HG02571 (cell line): ENCODE results near the gene PITHD1.
A peak's percentile ranks its signal among the peaks of the same experiment; 100 is the strongest.
"Not testable (repeated sequence)": the region's sequence is repeated elsewhere in the genome, so short reads cannot be mapped to it uniquely, and the experiment has no call there.

Experiments used
- ATAC-seq: cut with Tn5 transposase; IDR thresholded peaks from one replicate; pipeline ENCODE4 v1.9.1; 2021; ENCODE audit warnings: mild to moderate bottlenecking, moderate library complexity; ENCODE audit not compliant: unreplicated experiment

PITHD1 gene

GRCh38 chr1:23772854-23773242 lies 5.4 kb upstream of the PITHD1 start:
- ATAC-seq = no peak

DNA sequence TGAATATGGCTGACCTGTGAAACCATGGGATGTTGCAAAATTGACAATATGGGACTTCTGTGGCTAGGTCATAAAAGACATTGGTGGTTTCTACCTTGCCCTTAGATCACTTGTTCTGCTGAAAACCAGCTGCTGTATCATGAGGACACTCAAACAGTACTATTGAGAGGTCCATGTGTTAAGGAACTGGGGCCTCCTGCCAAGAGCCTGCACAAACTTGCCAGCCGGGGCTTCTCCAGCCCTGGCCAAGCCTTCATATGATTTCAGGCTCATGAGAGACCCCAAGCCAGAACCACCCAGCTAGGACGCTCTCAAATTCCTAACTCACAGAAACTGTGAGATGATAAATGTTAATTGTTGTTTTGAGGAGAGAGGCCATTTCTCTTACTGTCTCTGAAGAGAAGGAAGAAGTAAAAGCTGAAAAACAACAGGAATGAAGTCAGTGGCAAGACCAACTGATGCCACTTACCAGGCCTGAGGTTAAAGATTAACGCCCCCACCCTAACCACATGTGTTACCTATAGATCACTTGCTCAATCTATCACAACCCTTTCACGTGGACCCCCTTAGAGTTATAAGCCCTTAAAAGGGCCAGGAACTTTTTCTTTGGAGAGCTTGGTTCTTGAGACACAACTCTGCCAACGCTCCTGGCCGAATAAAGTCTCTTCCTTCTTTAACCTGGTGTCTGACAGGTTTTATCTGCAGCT lies 3.9 kb upstream of the PITHD1 start:
- no peak for ATAC-seq

DNA sequence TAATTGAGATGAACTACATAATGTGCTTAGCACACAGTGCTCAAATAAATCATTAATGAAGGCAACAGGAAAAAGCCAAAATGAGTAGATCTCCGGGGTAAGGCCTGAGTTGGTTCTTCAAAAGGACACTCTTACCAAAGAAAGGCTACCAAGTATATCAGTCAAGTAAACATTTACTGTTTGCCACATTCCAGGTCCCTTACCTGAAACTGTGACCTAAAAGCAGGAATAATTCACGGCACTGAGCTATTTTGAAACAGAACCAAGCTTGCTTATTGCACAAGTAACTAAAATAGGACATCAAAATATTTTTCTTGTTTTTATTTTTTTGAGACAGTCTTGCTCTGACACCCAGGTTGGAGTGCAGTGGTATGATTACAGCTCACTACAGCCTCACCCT lies 2.0 kb upstream of the PITHD1 start:
- ATAC-seq = no peak

- ATAC-seq = no peak
Measured at GRCh38 chr1:23779826-23780371, 1.7 kb downstream of the PITHD1 start.

GRCh38 chr1:23783141-23783540 lies 4.9 kb downstream of the PITHD1 start:
- not testable (repeated sequence) for ATAC-seq

- no peak for ATAC-seq
Measured at GRCh38 chr1:23784846-23785245, 6.6 kb downstream of the PITHD1 start.

DNA sequence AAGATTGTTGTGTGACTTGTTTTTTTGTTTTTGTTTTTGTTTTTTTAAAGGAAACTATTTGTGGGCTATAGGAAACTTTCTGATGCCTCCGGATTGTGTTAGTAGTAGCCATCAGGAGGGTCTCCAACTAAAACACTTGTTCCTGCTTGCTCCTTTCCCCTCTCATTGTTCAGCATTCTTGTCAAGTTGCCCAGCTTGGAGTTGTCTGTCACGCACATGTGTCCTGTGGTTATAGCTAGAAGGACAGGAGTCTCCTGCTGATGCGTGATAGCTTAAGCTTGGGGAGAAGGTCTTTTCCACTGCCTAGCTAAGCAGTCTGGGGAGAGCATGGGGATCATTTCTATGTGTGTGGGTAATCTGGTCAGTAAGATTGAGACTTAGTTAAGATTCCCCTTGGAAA lies 9.5 kb downstream of the PITHD1 start:
- no peak for ATAC-seq

DNA sequence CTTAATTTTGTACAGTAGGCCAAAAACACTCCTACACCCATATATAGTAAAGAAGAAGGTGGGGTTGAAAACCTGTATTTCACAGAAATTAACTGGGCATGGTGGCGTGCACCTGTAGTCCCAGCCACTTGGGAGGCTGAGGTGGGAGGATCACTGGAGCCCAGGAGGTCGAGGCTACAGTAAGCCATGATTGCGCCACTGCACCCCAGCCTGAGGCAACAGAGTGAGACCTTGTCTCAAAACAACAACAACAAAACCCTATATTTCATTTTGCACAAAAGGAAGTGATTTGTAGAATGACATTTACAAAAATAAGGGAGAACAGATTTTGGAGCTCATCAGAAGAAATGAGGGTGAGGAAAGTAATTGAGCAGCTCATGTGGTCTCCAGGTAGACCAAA lies 10.5 kb downstream of the PITHD1 start:
- no peak for ATAC-seq

- peak; percentile 80 for ATAC-seq
Measured at GRCh38 chr1:23790696-23791515, 12.7 kb downstream of the PITHD1 start, which contains the start of gene LYPLA2. Gene LYPLA2, plus strand, starts transcription at chr1:23791145. Its CDS starts 1,538 bp downstream, at chr1:23792683.

GRCh38 chr1:23791516-23792047 lies 13.4 kb downstream of the PITHD1 start:
- no peak for ATAC-seq

- ATAC-seq = no peak
Measured at GRCh38 chr1:23792151-23792945, 14.1 kb downstream of the PITHD1 start.

DNA sequence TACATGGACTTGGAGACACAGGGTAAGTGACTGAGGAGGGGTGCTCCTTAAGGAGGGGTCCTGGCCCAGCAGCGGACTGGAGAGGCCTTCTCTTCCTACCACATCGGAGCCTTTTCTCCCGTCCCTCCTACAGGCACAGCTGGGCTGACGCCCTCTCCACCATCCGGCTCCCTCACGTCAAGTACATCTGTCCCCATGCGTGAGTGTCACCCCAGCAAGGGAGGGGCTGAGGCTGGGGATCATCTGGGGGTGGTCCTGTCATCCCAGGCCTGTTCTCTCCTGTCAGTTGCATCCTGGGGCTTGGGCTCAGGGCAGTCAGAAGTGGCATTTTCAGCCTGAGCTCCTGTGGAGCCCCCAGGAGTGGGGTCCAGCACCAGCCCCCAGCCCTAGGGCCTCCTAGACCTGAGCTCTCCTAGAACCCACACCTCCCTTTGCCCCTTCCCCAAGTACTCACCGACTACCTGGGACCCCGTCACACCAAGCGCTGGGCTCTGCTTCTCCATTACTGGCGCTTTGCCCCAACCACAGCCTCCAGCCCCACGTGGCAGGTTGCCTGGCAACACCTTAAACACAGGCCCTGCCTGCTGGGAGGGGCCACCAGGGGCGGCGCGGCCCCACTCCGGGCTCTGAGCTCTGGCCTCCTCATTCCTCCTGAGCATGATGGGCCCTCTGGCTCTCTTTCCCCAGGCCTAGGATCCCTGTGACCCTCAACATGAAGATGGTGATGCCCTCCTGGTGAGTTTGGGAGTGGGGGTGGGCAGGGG lies 15.0 kb downstream of the PITHD1 start:
- ATAC-seq = no peak

DNA sequence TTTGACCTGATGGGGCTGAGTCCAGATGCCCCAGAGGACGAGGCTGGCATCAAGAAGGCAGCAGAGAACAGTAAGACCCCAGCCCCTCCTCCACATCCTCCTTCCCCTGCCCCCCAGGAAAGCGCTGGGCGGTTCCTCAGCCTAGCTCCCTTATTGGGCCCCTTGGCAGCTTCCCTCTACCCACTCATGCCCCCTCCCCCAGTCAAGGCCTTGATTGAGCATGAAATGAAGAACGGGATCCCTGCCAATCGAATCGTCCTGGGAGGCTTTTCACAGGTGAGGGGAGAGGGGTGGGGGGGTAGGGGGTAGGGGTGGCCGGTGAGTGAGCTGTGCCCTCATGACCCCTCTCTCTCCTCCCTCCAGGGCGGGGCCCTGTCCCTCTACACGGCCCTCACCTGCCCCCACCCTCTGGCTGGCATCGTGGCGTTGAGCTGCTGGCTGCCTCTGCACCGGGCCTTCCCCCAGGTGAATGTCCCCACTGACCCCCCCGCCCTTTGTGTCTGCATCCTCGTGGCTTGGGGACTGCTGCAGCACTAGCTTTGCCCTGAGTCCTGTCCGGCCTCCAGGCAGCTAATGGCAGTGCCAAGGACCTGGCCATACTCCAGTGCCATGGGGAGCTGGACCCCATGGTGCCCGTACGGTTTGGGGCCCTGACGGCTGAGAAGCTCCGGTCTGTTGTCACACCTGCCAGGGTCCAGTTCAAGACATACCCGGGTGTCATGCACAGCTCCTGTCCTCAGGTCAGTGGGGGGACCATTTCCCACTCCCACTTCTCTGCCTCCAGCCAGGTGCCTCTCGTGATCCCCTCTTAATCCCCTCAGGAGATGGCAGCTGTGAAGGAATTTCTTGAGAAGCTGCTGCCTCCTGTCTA lies 15.9 kb downstream of the PITHD1 start:
- ATAC-seq = no peak

DNA sequence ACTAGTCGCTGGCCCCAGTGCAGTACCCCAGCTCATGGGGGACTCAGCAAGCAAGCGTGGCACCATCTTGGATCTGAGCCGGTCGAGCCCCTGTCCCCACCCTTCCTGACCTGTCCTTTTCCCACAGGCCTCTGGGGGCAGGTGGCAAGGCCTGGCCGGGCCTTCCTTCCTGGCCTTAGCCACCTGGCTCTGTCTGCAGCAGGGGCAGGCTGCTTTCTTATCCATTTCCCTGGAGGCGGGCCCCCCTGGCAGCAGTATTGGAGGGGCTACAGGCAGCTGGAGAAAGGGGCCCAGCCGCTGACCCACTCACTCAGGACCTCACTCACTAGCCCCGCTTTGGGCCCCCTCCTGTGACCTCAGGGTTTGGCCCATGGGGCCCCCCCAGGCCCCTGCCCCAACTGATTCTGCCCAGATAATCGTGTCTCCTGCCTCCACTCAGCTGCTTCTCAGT lies 16.5 kb downstream of the PITHD1 start:
- not testable (repeated sequence) for ATAC-seq

- ATAC-seq = no peak
Measured at GRCh38 chr1:23795676-23796465, 17.7 kb downstream of the PITHD1 start.

- ATAC-seq = no peak
Measured at GRCh38 chr1:23796466-23797271, 18.5 kb downstream of the PITHD1 start.
